ENCODE results near the gene NR2F2.

Gene NR2F2

DNA sequence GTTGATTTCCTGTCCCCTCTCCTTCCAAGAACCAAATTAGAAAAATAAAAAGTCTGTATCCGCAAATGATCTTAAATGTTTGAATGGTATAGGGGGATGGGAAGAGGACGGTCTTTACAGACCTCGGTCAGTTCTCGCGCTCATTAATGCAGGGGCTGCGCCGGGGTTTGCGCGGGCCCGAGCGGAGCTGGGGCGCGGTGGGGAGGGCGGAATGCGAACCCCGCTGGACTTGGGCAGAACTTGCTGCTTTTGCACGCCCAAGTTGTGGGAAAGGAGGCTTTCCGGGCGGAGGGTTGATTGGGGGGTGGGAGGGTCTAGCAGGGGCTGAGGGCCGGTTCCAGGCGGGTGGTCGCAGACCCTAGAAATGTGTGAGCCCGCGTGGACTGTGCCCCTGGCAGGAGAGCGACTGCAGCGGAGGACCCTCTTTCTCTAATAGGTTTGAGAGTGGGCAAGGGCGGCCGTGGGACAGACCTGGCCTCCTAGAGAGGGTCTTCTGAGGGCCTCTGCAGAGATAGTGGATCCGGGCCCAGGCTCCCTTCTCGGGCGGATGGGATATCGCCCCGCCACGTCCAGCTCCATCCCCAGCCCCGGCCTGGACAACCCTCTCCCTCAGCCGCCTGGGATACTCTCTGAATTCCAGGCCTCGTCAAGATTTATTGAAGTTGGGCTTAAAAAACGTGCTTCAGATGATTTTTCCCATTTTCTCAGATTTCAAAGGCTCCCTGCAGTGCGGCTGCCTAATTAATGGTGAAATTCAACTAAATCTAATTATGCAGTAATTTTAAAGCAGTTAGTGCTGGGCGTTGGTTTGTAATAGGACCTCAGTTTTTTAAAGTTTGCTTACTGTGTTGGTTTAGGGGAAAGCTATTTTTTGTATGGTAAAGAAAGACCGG, 11.3 kb downstream of the NR2F2 start:
- no peak for DNase-seq (ENCODE audit: low read depth in 4 of 4, low spot score in 1 of 4)

GRCh38 chr15:96342406-96343112, 12.1 kb downstream of the NR2F2 start:
- DNase-seq (ENCODE audit: low read depth in 4 of 4, low spot score in 1 of 4), result no peak

DNA sequence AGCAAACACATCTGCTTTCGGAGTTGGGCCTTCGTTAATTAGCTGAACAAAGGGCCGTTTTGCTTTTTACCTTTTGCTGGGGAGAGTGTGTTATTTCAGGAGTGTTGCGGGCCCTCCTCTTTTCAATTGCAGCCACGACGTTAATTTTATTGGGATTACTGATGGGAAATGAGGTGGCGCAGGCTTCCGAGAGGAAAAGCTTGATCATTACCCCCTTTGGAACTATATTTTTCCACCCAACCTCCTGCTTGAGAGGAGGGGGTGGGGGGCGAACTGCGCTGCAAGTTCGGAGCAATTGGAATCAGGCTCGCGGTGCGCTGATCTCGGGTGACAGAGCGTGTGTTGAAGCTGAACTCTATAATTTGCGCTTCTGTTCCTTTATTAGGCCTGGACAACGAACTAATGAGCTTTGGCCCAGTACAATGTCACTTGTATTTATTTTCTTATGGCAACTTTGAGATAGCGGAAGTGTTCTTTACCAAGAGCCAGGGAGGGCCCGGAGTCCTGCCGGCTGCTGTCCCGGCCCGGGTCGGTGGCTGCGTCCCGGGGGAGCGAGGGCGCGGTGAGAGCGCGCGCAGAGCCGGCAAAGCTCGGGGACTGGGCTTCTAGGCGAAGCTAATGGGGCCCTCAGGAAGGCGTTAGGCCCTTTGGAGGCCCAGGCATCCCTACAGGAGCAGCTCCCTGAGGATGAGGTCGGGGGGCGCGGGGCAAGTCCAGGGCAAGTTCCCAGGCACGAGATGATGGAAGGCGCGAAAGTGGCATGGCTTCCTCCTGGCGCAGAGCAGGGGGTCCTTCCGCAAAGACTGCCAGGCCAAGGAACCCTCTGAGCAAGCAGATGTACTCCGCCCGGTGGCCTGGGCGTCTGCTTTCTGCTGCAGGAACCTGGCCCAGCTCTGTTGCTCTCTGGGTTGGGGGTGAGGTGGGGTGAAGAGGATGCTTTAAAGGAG, 12.9 kb downstream of the NR2F2 start:
- no peak for DNase-seq (ENCODE audit: low read depth in 4 of 4, low spot score in 1 of 4)

GRCh38 chr15:96344060-96344705, 13.7 kb downstream of the NR2F2 start:
- no peak for DNase-seq (ENCODE audit: low read depth in 4 of 4, low spot score in 1 of 4)

DNA sequence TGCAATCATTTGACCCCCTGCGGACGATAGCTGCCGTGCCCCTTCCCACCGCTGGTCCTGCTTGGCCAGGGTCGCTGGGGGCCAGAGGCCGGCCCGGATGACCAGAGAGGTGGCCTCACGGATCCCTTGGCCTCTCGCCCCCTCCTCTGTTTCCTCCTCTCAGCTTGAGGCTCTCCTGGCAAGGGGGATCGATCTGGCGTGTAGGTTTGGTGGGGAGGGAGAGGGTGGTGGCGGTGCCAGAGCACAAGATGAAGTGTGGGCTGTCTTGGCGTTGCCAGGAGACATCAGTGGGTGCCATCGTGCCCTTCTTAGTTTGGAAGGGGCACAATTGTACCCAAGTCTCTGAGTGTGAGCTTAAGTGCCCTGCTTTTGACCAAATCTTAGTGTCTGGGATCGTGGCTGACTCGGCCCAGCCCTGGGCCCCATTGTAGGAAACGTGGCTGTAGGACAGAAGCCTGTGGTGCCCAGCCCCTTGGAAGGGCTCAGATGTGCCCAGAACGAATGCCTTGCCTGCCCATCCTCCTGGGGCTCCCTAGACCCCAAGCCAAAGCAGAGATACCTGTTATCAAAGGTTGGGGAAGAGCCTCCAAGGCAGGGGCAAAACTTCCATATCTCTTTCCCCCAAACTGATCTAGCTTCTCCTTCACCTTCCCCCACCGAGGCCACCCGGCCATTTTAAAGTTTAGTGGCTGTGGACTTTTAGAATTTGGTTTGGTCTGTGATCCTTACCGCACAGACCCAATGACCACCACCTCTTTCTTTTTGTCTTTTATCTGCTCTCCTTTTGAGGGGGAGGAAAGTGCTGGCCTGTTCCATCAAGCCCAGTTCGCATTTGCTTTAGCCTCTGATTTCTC, 14.4 kb downstream of the NR2F2 start:
- no peak for DNase-seq (ENCODE audit: low read depth in 4 of 4, low spot score in 1 of 4)

- no peak for DNase-seq (ENCODE audit: low read depth in 4 of 4, low spot score in 1 of 4)
Observed at GRCh38 chr15:96345560-96346399, 15.3 kb downstream of the NR2F2 start.

DNA sequence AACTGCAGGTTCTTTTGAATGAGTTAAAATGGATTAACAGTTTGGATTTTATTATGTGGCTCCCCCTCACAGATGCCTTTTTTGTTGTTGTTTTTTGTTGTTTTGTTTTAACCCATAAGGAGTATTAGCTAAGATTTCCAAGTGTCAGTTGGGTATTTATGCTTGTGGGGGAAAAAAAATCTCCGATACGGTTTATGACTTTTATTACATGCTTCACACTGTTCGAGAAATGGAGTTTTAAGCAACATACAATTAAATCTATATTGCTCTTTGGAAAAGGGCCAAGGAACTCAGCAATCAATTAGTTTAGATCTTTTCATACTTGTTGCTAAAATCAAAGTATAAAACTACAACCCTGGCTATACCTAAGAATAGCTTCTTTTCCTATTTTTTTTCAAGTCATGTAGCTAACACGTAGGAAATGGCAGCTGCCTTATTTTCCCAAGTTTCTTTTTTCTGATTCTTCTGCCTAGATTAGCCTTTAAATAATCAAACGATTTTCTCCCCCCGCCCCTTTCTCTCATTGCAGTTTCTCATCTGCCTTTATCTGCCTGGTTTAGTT, 16.0 kb downstream of the NR2F2 start:
- no peak for DNase-seq (ENCODE audit: low read depth in 4 of 4, low spot score in 1 of 4)

GRCh38 chr15:96347181-96348111, 16.9 kb downstream of the NR2F2 start:
- no peak for DNase-seq (ENCODE audit: low read depth in 4 of 4, low spot score in 1 of 4)

- DNase-seq (ENCODE audit: low read depth in 4 of 4, low spot score in 1 of 4), result no peak
Observed at GRCh38 chr15:96348112-96349027, 17.9 kb downstream of the NR2F2 start.

GRCh38 chr15:96349034-96349856, 18.7 kb downstream of the NR2F2 start:
- no peak for DNase-seq (ENCODE audit: low read depth in 4 of 4, low spot score in 1 of 4)

- no peak for DNase-seq (ENCODE audit: low read depth in 4 of 4, low spot score in 1 of 4)
Observed at GRCh38 chr15:96349857-96350720, 19.6 kb downstream of the NR2F2 start.

GRCh38 chr15:96350934-96351724, 20.6 kb downstream of the NR2F2 start:
- DNase-seq (ENCODE audit: low read depth in 4 of 4, low spot score in 1 of 4), result no peak

- no peak for DNase-seq (ENCODE audit: low read depth in 4 of 4, low spot score in 1 of 4)
Observed at GRCh38 chr15:96351761-96352603, 21.5 kb downstream of the NR2F2 start.
